ENCODE results near the gene HSD17B4.
A peak's percentile ranks its signal among the peaks of the same experiment; 100 is the strongest.
"Not testable (repeated sequence)": the region's sequence is repeated elsewhere in the genome, so short reads cannot be mapped to it uniquely, and the experiment has no call there.

HSD17B4 gene

DNA sequence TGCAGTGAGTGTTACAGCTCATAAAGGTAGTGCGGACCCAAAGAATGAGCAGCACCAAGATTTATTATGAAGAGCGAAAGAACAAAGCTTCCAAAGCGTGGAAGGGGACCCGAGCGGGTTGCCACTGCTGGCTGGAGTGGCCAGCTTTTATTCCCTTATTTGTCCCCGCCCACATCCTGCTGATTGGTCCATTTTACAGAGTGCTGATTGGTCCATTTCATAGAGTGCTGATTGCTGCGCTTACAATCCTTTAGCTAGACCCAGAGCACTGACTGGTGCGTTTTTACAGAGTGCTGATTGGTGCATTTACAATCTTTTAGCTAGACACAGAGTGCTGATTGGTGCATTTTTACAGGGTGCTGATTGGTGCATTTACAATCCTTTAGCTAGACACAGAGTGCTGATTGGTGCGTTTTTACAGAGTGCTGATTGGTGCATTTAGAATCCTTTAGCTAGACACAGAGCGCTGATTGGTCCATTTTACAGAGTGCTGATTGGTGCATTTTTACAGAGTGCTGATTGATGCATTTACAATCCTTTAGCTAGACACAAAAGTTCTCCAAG is 19.5 kb upstream of the HSD17B4 start:
- not testable (repeated sequence) for DNase-seq (ENCODE audit: low read depth)

DNA sequence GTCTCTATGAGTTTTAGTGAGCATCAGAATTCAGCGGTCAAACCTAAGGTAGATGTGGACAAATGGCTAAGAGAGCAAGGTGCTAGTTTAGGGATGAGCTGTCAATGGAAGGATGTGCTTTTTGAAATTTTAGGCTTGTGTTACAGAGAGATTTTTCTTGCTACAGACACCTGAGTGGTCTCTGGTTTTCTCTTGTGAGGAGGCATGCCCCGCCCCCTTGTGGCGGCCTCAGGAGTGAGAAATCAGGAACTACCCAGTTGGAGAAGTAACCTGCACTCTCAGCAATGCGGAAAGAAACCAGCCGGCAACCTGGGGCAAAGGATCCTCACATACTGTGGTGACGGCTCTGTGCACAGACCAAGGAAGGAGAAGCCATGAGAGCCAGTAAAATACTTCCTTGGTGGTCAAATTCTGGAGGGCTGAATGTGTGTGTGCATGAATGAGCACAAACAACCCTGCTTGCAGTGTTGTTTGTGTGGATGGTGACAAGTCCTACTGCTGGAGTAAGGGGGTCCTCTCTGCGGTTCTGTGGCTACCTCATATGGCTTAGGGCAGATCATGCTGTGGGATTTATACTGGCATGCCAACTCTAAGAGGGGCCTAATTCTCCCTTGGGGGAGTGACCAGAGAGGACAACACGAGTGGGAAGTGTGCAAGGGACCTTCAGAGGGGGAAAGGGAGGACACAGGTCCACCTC is 16.7 kb upstream of the HSD17B4 start:
- DNase-seq (ENCODE audit: low read depth): no peak

DNA sequence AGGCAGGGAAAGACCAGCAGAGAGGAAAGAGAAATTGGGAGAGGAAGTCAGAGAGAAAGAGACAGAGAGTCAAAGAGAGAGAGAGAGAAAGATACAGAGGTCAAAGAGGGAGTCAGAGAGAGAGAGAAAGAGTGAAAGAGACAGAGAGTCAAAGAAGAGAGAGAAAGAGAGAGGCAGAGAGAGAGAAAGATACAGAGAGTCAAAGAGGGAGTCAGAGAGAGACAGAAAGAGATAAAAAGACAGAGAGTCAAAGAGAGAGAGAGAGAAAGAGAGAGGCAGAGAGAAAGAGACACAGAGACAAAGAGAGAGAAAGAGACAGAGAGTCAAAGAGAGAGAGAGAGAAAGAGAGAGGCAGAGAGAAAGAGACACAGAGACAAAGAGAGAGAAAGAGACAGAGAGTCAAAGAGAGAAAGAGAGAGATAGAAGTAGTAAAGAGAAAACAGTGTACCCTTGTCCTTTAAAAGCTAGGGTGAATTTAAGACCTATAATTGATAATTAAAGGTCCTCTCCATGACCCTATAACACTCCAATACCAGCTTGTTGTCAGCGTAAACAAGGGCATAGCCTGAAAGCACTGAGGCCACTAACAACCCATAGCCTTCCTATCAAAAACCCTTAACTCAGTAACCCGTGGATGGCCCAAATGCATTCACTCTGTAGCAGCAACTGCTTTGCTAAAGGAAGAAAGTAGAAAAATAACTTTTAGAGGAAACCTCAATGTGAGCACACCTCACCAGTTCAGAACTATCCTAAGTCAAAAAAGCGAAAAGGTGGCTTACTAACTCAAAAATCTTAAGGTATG is 14.3 kb upstream of the HSD17B4 start:
- DNase-seq (ENCODE audit: low read depth): not testable (repeated sequence)

DNA sequence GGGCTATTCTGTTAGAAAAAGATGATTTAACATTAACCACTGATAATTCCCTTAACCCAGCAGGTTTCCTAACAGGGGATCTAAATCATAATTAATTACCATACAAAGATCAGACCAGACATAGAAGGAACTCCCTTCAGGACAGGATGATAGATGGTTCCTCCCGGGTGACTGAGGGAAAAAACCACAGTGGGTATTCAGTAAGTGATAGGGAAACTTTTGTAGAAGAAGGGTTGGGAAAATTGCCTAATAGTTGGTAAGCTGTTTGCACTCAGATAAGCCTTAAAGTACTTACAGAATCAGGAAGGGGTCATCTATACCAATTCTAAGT is 13.7 kb upstream of the HSD17B4 start:
- DNase-seq (ENCODE audit: low read depth): not testable (repeated sequence)

DNA sequence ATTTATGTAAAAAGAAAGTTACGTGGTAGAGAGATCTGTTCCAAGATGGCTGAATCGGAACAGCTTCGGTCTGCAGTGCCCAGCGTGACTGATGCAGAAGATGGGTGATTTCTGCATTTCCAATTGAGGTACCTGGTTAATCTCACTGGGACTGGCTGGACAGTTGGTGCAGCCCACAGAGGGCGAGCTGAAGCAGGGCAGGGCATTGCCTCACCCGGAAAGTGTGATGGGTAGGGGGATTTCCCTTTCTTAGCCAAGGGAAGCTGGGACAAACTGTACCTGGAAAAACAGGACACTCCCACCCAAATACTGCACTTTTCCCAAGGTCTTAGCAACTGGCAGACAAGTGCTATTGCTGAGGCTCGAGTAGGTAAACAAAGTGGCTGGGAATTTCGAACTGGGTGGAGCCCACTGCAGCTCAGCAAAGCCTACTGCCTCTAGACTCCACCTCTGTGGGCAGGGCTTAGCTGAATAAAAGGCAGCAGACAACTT is 13.1 kb upstream of the HSD17B4 start:
- DNase-seq (ENCODE audit: low read depth): no peak

DNA sequence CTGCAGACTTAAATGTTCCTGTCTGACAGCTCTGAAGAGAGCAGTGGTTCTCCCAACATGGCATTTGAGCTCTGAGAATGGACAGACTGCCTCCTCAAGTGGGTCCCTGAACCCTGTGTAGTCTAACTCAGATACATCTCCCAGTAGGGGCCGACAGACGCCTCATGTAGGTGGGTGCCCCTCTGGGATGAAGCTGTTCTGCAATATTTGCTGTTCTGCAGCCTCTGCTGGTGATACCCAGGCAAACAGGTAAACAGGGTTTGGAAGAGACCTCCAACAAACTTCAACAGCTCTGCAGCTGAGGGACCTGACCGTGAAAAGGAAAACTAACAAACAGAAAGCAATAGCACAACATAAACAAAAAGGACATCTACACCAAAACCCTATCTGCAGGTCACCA is 12.7 kb upstream of the HSD17B4 start:
- DNase-seq (ENCODE audit: low read depth): not testable (repeated sequence)

DNA sequence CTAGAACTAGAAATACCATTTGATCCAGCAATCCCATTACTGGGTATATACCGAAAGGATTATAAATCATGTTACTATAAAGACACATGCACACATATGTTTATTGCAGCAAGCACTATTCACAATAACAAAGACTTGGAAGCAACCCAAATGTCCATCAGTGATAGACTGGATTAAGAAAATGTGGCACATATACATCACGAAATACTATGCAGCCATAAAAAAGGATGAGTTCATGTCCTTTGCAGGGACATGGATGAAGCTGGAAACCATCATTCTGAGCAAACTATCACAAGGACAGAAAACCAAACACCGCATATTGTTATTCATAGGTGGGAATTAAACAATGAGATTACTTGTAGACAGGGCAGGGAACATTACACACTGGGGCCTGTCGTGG is 7.7 kb upstream of the HSD17B4 start:
- not testable (repeated sequence) for DNase-seq (ENCODE audit: low read depth)

DNA sequence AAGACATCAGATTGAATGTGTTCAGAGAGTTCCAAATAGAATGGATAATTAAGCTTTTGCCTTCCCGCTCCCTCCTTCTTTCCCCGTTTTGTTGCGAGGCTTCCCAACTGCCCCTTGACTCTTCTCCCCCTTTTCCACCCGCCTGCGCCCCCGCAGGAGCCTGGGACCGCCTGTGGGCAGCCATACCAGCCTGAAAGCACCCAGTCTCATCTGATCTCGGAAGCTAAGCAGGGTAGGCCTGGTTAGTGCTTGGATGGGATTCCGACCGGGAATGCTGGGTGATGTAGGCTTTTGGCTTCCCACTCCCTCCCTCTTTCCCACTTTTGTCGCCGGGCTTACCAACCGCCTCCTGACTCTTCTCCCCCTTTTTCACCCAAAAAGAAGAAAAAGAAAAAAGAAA is 6.8 kb upstream of the HSD17B4 start:
- no peak for DNase-seq (ENCODE audit: low read depth)

DNA sequence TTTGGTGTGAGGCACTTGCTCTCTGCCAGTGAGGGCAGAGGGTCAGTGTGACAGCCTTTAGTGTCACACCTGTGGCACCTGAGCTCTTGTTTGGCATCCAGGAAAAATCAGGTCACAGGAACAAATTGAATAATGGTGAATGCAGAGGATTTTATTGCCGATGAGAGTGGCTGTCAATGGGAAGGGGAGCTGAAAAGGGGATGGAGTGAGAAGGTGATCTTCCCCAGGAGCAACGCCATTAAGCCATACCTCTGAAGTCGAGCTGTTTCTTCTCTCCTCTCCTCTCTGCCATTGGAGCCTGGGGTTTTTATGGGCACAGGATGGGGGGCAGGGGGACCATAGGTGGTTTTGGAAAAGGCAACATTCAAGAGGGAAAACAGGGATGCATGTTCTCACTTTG is 2.4 kb upstream of the HSD17B4 start:
- DNase-seq (ENCODE audit: low read depth): no peak

DNA sequence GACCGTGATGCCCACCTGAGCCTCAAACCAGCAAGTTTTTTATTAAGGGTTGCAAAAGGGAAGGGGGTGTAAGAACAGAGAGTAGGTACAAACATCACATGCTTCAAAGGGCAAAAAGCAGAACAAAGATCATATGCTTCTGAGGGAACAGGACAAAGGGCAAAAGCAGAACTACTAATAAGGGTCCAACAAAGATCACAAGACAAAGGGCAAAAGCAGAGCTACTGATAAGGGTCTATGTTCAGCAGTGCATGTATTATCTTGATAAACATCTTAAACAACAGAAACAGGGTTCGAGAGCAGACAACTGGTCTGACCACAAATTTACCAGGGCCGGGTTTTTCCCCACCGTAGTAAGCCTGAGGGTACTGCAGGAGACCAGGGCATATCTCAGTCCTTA is 1.7 kb upstream of the HSD17B4 start:
- peak; percentile 50 for DNase-seq (ENCODE audit: low read depth)

DNA sequence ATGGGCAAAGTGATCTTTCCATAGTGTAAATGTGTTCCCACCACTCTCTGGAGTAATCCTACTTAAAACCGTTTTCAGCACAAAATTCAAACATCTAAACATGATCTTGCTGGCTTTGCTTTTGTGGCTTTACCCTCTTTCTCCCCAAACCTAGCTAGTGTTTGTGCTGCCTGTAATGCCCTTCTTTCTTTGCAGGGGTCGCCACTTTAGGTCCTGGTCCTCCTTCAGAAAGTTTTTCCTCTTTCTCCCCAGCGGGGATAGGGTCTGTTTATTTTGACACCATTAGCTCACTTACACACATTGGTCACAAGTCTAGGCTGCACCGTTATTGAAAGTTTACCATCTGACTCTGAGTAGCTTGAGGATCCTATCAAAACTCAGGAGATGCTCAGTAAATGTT is 736 bp upstream of the HSD17B4 start:
- no peak for DNase-seq (ENCODE audit: low read depth)

DNA sequence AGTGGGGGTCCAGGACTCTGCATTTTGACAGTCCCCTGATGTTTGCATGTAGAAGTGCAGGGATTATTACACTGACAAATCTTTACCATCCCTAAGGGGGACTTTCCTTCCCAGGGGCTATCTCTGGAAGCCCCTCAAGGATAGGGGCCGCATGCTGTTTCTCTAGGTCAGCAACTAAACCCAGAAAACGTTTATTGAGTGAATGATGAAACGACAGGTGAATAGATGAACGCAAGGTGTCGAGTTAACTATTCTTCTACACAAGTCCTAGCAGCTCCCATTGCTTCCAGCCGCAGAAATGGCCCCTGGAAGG is 281 bp upstream of the HSD17B4 start:
- no peak for DNase-seq (ENCODE audit: low read depth)

DNA sequence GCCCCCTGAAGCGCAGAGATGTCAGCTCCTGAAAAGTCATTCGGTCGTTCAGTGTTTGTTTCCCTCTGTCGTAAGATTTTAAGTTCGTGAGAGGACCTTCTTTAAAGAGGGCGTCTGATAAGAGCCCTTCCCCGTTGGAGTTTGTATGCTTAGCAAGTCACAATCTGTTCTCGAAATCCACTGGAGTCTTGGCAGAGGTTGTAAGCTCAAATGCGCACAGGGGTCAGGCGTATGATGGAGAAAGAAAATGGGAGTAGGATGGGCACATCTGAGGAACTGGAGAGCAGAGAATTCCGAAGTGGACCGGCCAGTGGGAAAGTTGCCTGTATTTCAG is 710 bp downstream of the HSD17B4 start:
- DNase-seq (ENCODE audit: low read depth): no peak

DNA sequence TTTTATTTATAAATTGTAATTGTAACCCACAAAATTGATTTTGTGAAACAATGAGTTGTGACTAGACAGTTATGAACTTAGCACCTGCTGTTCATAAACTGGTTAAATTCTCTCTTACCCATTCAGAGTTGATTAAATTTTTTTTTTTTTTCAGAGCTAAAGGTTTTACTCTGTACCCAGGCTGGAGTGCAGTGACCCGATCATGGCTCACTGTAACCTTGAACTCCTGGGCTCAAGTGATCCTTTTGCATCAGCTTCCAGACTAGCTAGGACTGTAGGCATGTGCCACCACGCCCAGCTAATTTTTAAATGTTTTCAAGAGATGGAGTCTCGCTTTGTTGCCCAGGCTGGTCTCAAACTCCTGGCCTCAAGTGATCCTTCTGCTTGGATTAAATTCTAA is 1.9 kb downstream of the HSD17B4 start:
- DNase-seq (ENCODE audit: low read depth): no peak

DNA sequence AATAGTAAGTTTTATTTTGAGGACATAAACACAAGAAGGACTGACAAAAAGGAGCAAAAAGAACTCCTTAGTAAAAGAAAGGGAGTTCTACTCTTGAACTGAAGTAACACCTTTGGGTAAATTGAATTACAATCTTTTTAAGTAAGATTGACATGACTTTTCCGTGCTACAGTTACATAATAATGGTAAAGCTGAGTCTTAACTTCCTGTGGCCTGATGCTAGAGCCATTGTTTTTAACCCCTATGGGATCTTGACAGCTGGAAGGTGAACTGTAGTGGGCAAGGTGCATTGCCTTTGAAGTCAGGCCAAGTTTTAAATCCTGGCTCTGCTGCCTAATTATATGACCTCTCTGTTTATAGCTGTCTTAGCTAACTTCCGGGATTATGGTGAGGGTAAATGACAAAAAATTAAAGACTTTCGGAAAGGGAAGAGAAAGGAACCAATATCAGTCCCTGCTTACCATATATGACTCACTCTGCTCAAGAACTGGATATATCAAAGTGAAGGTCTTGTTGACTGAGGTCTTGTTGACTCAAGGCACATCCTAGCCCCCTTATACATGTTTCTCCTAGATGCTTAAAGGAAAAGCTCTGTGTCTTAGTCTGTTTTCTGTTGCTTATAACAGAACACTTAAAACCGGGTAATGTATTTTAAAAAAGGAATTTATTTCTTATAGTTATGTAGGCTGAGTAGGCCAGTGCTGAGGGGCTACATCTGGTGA is 6.8 kb downstream of the HSD17B4 start:
- no peak for DNase-seq (ENCODE audit: low read depth)

DNA sequence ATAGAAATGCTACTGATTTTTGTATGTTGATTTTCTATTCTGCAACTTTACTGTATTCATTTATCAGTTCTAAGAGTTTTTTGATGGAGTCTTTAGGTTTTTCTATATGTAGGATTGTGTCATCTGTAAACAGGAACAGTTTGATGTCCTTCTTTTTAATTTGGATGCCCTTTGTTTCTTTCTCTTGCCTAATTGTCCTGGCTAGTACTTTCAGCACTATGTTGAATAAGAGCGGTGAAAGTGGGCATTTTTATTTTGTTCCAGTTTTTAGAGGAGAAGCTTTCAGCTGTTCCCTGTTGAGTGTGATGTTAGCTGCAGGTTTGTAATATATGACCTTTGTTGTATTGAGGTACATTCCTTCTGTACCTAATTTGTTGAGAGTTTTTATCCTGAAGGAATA is 13.3 kb downstream of the HSD17B4 start:
- no peak for DNase-seq (ENCODE audit: low read depth)

DNA sequence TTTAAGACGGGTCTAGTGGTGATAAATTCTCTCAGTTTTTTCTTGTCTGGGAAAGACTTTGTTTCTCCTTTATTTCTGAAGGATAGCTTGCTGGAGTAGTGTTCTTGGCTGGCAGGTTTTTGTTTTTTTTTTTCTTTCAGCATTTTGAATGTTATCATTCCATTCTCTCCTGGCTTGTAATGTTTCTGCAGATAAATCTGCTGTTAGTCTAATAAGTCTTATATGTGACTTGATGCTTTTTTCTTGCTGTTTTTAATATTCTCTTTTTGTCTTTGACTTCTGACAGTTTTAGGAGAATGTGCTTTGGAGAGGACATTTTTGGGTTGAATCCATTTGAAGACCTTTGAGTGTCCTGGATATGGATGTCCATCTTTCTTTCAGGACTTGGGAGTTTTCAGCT is 16.0 kb downstream of the HSD17B4 start:
- no peak for DNase-seq (ENCODE audit: low read depth)

DNA sequence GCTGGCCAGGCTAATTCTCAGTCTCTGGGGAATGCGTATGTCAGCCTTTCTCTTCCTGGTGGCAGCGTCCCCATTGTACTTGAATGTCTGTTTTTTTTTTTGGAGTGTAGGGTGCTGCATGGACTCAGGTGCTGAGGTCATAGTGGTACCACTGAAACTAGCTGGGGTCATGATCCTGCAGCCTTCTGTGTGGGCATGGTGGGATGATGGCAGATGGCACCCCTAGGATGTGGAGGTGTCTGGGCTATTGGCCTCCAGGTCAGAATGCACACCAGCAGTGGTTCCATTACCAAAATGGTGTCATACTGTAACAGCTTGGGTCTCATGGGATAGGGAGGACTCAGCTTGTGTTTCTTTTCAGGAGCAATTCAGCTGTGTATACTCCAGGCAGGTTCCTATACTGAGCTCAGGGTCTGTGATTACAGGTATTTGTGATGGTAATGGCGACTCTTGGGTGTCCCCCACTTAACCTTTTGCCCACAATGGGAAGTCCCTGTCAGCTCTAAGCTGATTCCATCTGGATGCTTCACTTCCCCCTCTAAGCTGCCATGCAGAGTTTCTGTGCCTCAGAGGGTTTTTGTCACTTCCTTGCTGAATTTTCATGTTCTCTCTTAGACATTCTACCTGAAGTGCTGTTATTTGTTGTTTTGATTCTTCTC is 17.9 kb downstream of the HSD17B4 start:
- peak; percentile 29 for DNase-seq (ENCODE audit: low read depth)

DNA sequence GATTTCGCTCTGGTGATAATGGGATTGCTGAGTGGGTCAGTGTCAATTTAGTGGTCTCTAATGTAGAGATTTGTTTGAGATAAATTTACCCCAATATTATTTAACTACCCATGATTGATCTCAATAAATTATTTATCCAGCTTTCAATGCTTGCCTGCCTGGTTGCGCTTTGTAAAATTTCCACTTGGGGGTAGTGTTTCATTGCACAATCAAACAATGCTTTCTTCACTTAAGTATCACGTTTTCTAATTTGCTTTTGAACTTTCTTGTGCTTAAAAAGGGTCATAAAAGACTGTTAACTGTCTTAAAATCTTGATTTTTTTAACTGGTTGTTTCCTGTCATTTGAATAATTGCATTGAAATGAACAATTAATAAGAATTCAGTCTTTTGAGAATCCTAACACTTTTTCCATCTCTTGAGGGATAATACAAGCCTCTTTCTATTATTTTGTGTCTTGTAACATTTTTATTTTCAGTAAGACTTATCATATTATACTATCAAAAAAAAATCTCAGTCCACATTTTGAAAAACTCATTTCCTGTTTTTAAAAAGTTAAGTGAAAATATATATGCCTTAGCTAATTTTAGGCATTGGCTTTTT is 18.7 kb downstream of the HSD17B4 start:
- DNase-seq (ENCODE audit: low read depth): peak; percentile 17

DNA sequence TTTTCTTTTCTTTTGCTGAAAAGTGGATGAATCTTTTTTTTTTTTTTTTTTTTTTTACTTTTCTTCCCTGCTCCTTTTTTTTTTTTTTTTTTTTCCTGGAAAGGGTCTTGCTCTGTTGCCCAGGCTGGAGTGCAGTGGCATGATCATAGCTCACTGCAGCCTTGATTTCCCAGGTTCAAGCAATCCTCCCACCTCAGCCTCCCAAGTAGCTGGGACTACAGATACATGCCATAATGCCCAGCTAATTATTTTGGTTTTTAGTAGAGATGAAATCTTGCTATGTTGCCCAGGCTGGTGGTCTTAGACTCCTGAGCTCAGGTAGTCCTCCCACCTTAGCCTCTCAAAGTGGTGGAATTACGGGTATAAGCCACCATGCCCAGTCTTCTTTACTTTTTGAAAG is 20.9 kb downstream of the HSD17B4 start:
- no peak for DNase-seq (ENCODE audit: low read depth)

DNA sequence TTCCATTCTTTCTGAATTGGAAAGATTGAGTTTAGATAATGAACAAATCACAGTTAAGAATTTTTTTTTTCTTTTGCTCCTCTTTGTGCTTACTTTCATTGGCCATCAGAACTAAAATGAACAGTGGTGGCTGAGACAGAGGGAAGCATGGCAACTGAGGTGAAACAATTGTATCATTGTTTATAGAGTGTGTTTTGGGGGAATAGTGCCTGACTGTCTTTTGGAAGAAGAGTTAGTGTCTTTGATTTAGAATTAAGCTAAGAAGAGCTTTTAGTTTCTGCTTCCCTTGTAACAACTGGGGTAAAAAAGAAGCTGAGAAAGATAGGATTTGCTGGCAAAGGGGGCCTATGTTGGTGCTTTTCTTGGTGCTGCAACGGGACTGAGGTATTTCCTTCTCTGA is 24.0 kb downstream of the HSD17B4 start:
- no peak for DNase-seq (ENCODE audit: low read depth)

DNA sequence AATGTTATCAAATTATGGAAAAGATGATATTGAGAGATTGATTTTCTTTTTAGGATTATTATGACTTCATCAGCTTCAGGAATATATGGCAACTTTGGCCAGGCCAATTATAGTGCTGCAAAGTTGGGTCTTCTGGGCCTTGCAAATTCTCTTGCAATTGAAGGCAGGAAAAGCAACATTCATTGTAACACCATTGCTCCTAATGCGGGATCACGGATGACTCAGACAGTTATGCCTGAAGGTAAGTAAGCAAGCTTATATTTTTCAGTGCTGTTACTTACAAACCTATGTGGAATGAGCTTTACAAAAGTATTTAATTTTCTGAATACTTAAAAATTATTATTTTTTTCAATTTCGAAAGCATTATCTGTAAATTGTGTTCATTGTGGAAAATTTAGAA is 26.5 kb downstream of the HSD17B4 start:
- DNase-seq (ENCODE audit: low read depth): no peak

All from CMK (cell line).